WTC11 (cell line): ENCODE measurements around the gene ARAP3. TPM values are rescaled to one million over a fixed set of nuclear protein-coding genes. Genes with fewer than 3 reads are reported as not detected.

Source experiments
- ATAC-seq: fragments of 200-7000 bp; cut with Tn5 transposase; 2 replicates; pipeline ENCODE4 v1.10.0; 2021; ENCODE audit warnings: mild to moderate bottlenecking, moderate library complexity
- CTCF ChIA-PET: fragments of 300-600 bp; sonication (Branson Sonifier 250); formaldehyde crosslinking; loops from one replicate; lab custom pipeline; 2021; ENCODE audit warnings: antibody characterized with exemption; lab: Charles Lee
- POLR2A ChIA-PET: fragments of 350-600 bp; sonication (Branson Sonifier 250); formaldehyde crosslinking; loops from one replicate; lab custom pipeline; 2021; ENCODE audit warnings: antibody characterized with exemption; lab: Charles Lee
- DNase-seq: peaks from one replicate; pipeline ENCODE4 v3.0.0; 2021; ENCODE audit warnings: low spot score
- H3K27ac Mint-ChIP-seq: 2 replicates; pipeline ENCODE4 v1.8.0; 2021; ENCODE audit warnings: mixed read lengths
- H3K27me3 Mint-ChIP-seq: 2 replicates; pipeline ENCODE4 v1.8.0; 2021; ENCODE audit warnings: low read depth, mild to moderate bottlenecking, moderate library complexity, mixed read lengths
- H3K36me3 Mint-ChIP-seq: 2 replicates; pipeline ENCODE4 v1.8.0; 2021; ENCODE audit warnings: mixed read lengths
- H3K4me1 Mint-ChIP-seq: 2 replicates; pipeline ENCODE4 v1.8.0; 2022; ENCODE audit warnings: mixed read lengths
- H3K4me3 Mint-ChIP-seq: 2 replicates; pipeline ENCODE4 v1.8.0; 2021; ENCODE audit warnings: mild to moderate bottlenecking, moderate library complexity, mixed read lengths
- H3K9me3 Mint-ChIP-seq: 2 replicates; pipeline ENCODE4 v1.8.0; 2021; ENCODE audit warnings: mixed read lengths
- AFF4 ChIP-seq: sonication (generic); formaldehyde crosslinking; IDR thresholded peaks from 2 replicates; pipeline ENCODE4 v1.8.1; 2023; ENCODE audit warnings: mild to moderate bottlenecking, missing genetic modification reagents, borderline replicate concordance
- ATF3 ChIP-seq: sonication (generic); formaldehyde crosslinking; conservative IDR thresholded peaks from 2 replicates; pipeline ENCODE4 v1.8.1; 2022; ENCODE audit warnings: mild to moderate bottlenecking, missing genetic modification reagents
- CTCF ChIP-seq: fragments of 200-600 bp; IDR thresholded peaks from 2 replicates; pipeline ENCODE4 v1.8.0; 2022; ENCODE audit warnings: antibody characterized with exemption
- E2F4 ChIP-seq: sonication (generic); formaldehyde crosslinking; IDR thresholded peaks from 2 replicates; pipeline ENCODE4 v1.8.1; 2022; ENCODE audit warnings: low read depth, mild to moderate bottlenecking, moderate library complexity, missing genetic modification reagents, borderline replicate concordance
- ERG ChIP-seq: fragments of 250-450 bp; sonication (Bioruptor Pico); IDR thresholded peaks from 2 replicates; pipeline ENCODE4 v1.8.0; 2021; ENCODE audit warnings: mild to moderate bottlenecking
- FOXK1 ChIP-seq: sonication (generic); formaldehyde crosslinking; IDR thresholded peaks from 2 replicates; pipeline ENCODE4 v1.8.0; 2022; ENCODE audit warnings: mild to moderate bottlenecking, moderate library complexity, missing genetic modification reagents
- GABPB1 ChIP-seq: sonication (generic); formaldehyde crosslinking; IDR thresholded peaks from 2 replicates; pipeline ENCODE4 v1.8.1; 2023; ENCODE audit warnings: mild to moderate bottlenecking, missing genetic modification reagents
- GRHL2 ChIP-seq: fragments of 250-450 bp; sonication (Bioruptor Pico); IDR thresholded peaks from 2 replicates; pipeline ENCODE4 v1.8.0; 2022; ENCODE audit warnings: mild to moderate bottlenecking, moderate library complexity; ENCODE audit not compliant: insufficient replicate concordance, severe bottlenecking
- GTF2I ChIP-seq: fragments of 250-450 bp; sonication (Bioruptor Pico); conservative IDR thresholded peaks from 2 replicates; pipeline ENCODE4 v1.4.0; 2021; ENCODE audit warnings: mild to moderate bottlenecking
- NR2C2 ChIP-seq: sonication (generic); formaldehyde crosslinking; IDR thresholded peaks from 2 replicates; pipeline ENCODE4 v1.8.0; 2022; ENCODE audit warnings: mild to moderate bottlenecking, missing genetic modification reagents
- RELA ChIP-seq: sonication (generic); formaldehyde crosslinking; IDR thresholded peaks from 2 replicates; pipeline ENCODE4 v1.8.1; 2022; ENCODE audit warnings: missing genetic modification reagents, mild to moderate bottlenecking, borderline replicate concordance
- STAT6 ChIP-seq: sonication (generic); formaldehyde crosslinking; conservative IDR thresholded peaks from 2 replicates; pipeline ENCODE4 v1.8.1; 2023; ENCODE audit warnings: mild to moderate bottlenecking, low read depth, missing genetic modification reagents, moderate library complexity
- TP53 ChIP-seq: sonication (generic); formaldehyde crosslinking; IDR thresholded peaks from 2 replicates; pipeline ENCODE4 v1.8.1; 2023; ENCODE audit warnings: mild to moderate bottlenecking, missing genetic modification reagents
- USF2 ChIP-seq: sonication (generic); formaldehyde crosslinking; IDR thresholded peaks from 2 replicates; pipeline ENCODE4 v1.8.1; 2023; ENCODE audit warnings: mild to moderate bottlenecking, missing genetic modification reagents, moderate library complexity
- ZNF121 ChIP-seq: sonication (generic); formaldehyde crosslinking; IDR thresholded peaks from 2 replicates; pipeline ENCODE4 v1.8.0; 2023; ENCODE audit warnings: missing genetic modification reagents
- ZNF138 ChIP-seq: sonication (generic); formaldehyde crosslinking; conservative IDR thresholded peaks from 2 replicates; pipeline ENCODE4 v1.8.1; 2022; ENCODE audit warnings: mild to moderate bottlenecking, moderate library complexity, missing genetic modification reagents
- ZNF263 ChIP-seq: sonication (generic); formaldehyde crosslinking; IDR thresholded peaks from 2 replicates; pipeline ENCODE4 v1.8.1; 2022; ENCODE audit warnings: low read depth, mild to moderate bottlenecking, moderate library complexity, missing genetic modification reagents
- ZNF416 ChIP-seq: fragments of 250-450 bp; sonication (Bioruptor Pico); IDR thresholded peaks from 2 replicates; pipeline ENCODE4 v1.9.0; 2021; ENCODE audit warnings: mild to moderate bottlenecking, inconsistent platforms
- total RNA-seq: library from RNA; stranded (reverse); gene quantifications from 3 replicates; pipeline ENCODE4 v1.2.3, GENCODE V29; 2021

ARAP3 gene
- total RNA-seq, 1 experiment from 2014 or later, result 60.4 TPM

- no peak overlapping the region for H3K27ac Mint-ChIP-seq
- H3K36me3 Mint-ChIP-seq, result peaks cover 60% of the 10 kb centered on the region
- no peaks in the 10 kb centered on the region for H3K9me3 Mint-ChIP-seq
- no peak overlapping the region for H3K4me3 Mint-ChIP-seq
- ChIA-PET POLR2A (interaction anchor here (0.6 kb wide), 1 partner anchor 30 kb away, joined by 3 read pairs; no protein-coding TSS in a partner anchor), CTCF (interaction anchor here (0.7 kb wide), 1 partner anchor 11 kb away, joined by 3 read pairs; the partner anchor contains the start of gene FCHSD1)
- DNase-seq, result no peak
- no peaks in the 10 kb centered on the region for H3K27me3 Mint-ChIP-seq
- ATAC-seq, result no peak
- H3K4me1 Mint-ChIP-seq, result peaks cover 8% of the 10 kb centered on the region
- TF ChIP-seq USF2 (CRISPR knock-in tag), result no peak
- no peak for TF ChIP-seq TP53 (CRISPR knock-in tag)
- no peak for TF ChIP-seq ATF3 (CRISPR knock-in tag)
- TF ChIP-seq GTF2I, result no peak
- TF ChIP-seq AFF4 (CRISPR knock-in tag), result no peak
- no peak for TF ChIP-seq FOXK1
- TF ChIP-seq E2F4, result no peak
- no peak for TF ChIP-seq STAT6 (CRISPR knock-in tag)
- no peak for TF ChIP-seq GABPB1 (CRISPR knock-in tag)
- no peak for TF ChIP-seq RELA (CRISPR knock-in tag)
- no peak for TF ChIP-seq GRHL2
- no peak for TF ChIP-seq CTCF
- no peak for TF ChIP-seq NR2C2 (CRISPR knock-in tag)
- TF ChIP-seq ZNF263, result no peak
- TF ChIP-seq ZNF416, result no peak
- no peak for TF ChIP-seq ZNF121 (CRISPR knock-in tag)
- no peak for TF ChIP-seq ZNF138 (CRISPR knock-in tag)
- TF ChIP-seq ERG (CRISPR knock-in tag), result no peak
These were observed 20.0 kb downstream of the ARAP3 start for GRCh38 chr5:141662028-141662427.
